Ishikawa (cell line): Measurements from ENCODE around the gene KCNH3.
A peak's percentile ranks its signal among the peaks of the same experiment; 100 is the strongest.

Source experiments
- CEBPB ChIP-seq: IDR thresholded peaks from 2 replicates; pipeline ENCODE4 v1.6.1; 2012
- CREB1 ChIP-seq: IDR thresholded peaks from 2 replicates; pipeline ENCODE4 v1.6.1; 2012; ENCODE audit warnings: low read depth
- EGR1 ChIP-seq: IDR thresholded peaks from 2 replicates; pipeline ENCODE4 v1.6.1; 2012
- EP300 ChIP-seq: IDR thresholded peaks from 2 replicates; pipeline ENCODE4 v1.6.1; 2012; ENCODE audit warnings: borderline replicate concordance
- FOXM1 ChIP-seq: IDR thresholded peaks from 2 replicates; pipeline ENCODE4 v1.6.1; 2012; ENCODE audit warnings: low read depth, borderline replicate concordance
- MAX ChIP-seq: IDR thresholded peaks from 2 replicates; pipeline ENCODE4 v1.6.1; 2012
- NFIC ChIP-seq: IDR thresholded peaks from 2 replicates; pipeline ENCODE4 v1.6.1; 2012
- RAD21 ChIP-seq: IDR thresholded peaks from 2 replicates; pipeline ENCODE4 v1.6.1; 2012; ENCODE audit warnings: low read depth
- TAF1 ChIP-seq: IDR thresholded peaks from 2 replicates; pipeline ENCODE4 v1.6.1; 2012; ENCODE audit warnings: low read depth, mild to moderate bottlenecking
- TCF12 ChIP-seq: IDR thresholded peaks from 2 replicates; pipeline ENCODE4 v1.6.1; 2012; ENCODE audit warnings: low read depth
- TEAD4 ChIP-seq: IDR thresholded peaks from 2 replicates; pipeline ENCODE4 v1.6.1; 2012
- YY1 ChIP-seq: IDR thresholded peaks from 2 replicates; pipeline ENCODE4 v1.6.1; 2012; ENCODE audit warnings: low read depth
- ZBTB7A ChIP-seq: IDR thresholded peaks from 2 replicates; pipeline ENCODE4 v1.6.1; 2012; ENCODE audit warnings: low read depth
- TF ChIP-seq, protein P1 (sequence below): IDR thresholded peaks from 2 replicates; pipeline ENCODE4 v1.6.1; 2012; ENCODE audit warnings: low read depth, mild to moderate bottlenecking
- TF ChIP-seq, protein P2 (sequence below): IDR thresholded peaks from 2 replicates; pipeline ENCODE4 v1.6.1; 2012

KCNH3 gene

GRCh38 chr12:49535921-49536525 is 2.8 kb upstream of the KCNH3 start:
- TF ChIP-seq NFIC: peak; percentile 41; the same call in 1 of the 2 replicates
- no peak for TF ChIP-seq ZBTB7A

DNA sequence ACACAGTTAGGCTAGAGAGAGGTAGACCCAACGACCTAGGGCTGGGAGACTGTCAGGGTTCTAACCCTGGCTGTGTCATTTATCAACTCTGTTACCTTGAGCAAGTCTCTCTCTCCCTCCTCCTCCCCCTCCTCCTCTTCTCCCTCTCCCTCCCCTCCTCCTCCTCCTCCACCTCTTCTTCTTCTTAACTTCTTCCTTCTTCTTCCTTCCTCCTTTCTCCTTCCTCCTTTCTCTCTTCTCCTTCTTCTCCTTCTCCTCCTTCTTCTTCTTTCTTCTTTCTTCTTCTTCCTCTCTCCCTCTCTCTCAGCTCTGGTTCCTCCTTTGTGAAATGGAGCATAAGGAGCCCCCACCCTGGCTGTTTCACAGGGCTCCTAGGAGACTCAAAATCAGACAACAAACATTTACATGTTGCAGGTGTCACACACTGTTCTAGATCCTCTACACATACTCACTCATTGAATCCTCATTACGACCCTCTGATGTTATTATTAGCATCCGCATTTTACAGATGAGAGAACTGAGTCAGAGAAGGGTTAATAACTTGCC is 2.2 kb upstream of the KCNH3 start:
- TF ChIP-seq CEBPB: no peak
- TF ChIP-seq CREB1: no peak
- TF ChIP-seq FOXM1: no peak
- TF ChIP-seq TCF12: no peak
- TF ChIP-seq, protein P1, sequence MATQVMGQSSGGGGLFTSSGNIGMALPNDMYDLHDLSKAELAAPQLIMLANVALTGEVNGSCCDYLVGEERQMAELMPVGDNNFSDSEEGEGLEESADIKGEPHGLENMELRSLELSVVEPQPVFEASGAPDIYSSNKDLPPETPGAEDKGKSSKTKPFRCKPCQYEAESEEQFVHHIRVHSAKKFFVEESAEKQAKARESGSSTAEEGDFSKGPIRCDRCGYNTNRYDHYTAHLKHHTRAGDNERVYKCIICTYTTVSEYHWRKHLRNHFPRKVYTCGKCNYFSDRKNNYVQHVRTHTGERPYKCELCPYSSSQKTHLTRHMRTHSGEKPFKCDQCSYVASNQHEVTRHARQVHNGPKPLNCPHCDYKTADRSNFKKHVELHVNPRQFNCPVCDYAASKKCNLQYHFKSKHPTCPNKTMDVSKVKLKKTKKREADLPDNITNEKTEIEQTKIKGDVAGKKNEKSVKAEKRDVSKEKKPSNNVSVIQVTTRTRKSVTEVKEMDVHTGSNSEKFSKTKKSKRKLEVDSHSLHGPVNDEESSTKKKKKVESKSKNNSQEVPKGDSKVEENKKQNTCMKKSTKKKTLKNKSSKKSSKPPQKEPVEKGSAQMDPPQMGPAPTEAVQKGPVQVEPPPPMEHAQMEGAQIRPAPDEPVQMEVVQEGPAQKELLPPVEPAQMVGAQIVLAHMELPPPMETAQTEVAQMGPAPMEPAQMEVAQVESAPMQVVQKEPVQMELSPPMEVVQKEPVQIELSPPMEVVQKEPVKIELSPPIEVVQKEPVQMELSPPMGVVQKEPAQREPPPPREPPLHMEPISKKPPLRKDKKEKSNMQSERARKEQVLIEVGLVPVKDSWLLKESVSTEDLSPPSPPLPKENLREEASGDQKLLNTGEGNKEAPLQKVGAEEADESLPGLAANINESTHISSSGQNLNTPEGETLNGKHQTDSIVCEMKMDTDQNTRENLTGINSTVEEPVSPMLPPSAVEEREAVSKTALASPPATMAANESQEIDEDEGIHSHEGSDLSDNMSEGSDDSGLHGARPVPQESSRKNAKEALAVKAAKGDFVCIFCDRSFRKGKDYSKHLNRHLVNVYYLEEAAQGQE: no peak
- no peak for TF ChIP-seq TEAD4
- no peak for TF ChIP-seq EP300

GRCh38 chr12:49537231-49537751 is 1.5 kb upstream of the KCNH3 start:
- TF ChIP-seq EP300 (no peak), FOXM1 (no peak), RAD21 (no peak), TCF12 (no peak), ZBTB7A (no peak), CREB1 (no peak), YY1 (no peak), TEAD4 (no peak)
- TF ChIP-seq, protein P2, sequence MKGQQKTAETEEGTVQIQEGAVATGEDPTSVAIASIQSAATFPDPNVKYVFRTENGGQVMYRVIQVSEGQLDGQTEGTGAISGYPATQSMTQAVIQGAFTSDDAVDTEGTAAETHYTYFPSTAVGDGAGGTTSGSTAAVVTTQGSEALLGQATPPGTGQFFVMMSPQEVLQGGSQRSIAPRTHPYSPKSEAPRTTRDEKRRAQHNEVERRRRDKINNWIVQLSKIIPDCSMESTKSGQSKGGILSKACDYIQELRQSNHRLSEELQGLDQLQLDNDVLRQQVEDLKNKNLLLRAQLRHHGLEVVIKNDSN: no peak

GRCh38 chr12:49537752-49538509 is 899 bp upstream of the KCNH3 start:
- TF ChIP-seq EP300 (no peak), ZBTB7A (peak; percentile 73)

- TF ChIP-seq, protein P2: no peak
- TF ChIP-seq EGR1: no peak
- TF ChIP-seq, protein P1: no peak
- TF ChIP-seq TCF12: no peak
- TF ChIP-seq TAF1: no peak
- no peak for TF ChIP-seq MAX
- TF ChIP-seq NFIC: no peak
- TF ChIP-seq EP300: no peak
- TF ChIP-seq YY1: no peak
- TF ChIP-seq ZBTB7A: no peak
- no peak for TF ChIP-seq CEBPB
- no peak for TF ChIP-seq RAD21
- no peak for TF ChIP-seq CREB1
- no peak for TF ChIP-seq TEAD4
- no peak for TF ChIP-seq FOXM1
These were observed 787 bp downstream of the KCNH3 start for GRCh38 chr12:49539406-49540228.
